HTERT RPE-1 (cell line): ENCODE measurements around the gene LSG1.
"Not testable (repeated sequence)": the region's sequence is repeated elsewhere in the genome, so short reads cannot be mapped to it uniquely, and the experiment has no call there.

Source experiments
- in situ Hi-C: fragments of 300-500 bp; cut with MboI; formaldehyde crosslinking; loops from 4 replicates; pipeline ENCODE4 v1.14.3; 2020; ENCODE audit warnings: low sequenced_read_pairs

Gene LSG1

GRCh38 chr3:194658477-194659242 lies 13.3 kb downstream of the LSG1 start:
- in situ Hi-C loops: no loop called here

- in situ Hi-C loops: no loop called here
Observed at GRCh38 chr3:194657439-194657838, 14.6 kb downstream of the LSG1 start.

GRCh38 chr3:194654443-194654842 lies 17.5 kb downstream of the LSG1 start:
- in situ Hi-C loops: no loop called here

- in situ Hi-C loops: no loop called here
Observed at GRCh38 chr3:194647747-194648146, 24.2 kb downstream of the LSG1 start.

- in situ Hi-C loops: no loop called here
Observed at GRCh38 chr3:194642769-194643168, 29.2 kb downstream of the LSG1 start.

- in situ Hi-C loops: no loop called here
Observed at GRCh38 chr3:194640829-194641228, 31.2 kb downstream of the LSG1 start.

- in situ Hi-C loops: no loop called here
Observed at GRCh38 chr3:194638991-194639605, 32.9 kb downstream of the LSG1 start.

- in situ Hi-C loops: no loop called here
Observed at GRCh38 chr3:194637541-194638400, 34.2 kb downstream of the LSG1 start.

- in situ Hi-C loops: no loop called here
Observed at GRCh38 chr3:194637066-194637465, 34.9 kb downstream of the LSG1 start.

- in situ Hi-C loops: no loop called here
Observed at GRCh38 chr3:194633349-194634004, 38.5 kb downstream of the LSG1 start, which contains the start of gene TMEM44. TMEM44 (minus strand) TSS chr3:194633419; CDS start chr3:194633215, 204 bp downstream.

GRCh38 chr3:194632809-194633348 lies 39.1 kb downstream of the LSG1 start:
- in situ Hi-C loops: no loop called here

- in situ Hi-C loops: no loop called here
Observed at GRCh38 chr3:194632226-194632808, 39.7 kb downstream of the LSG1 start.

- in situ Hi-C loops: no loop called here
Observed at GRCh38 chr3:194631696-194632095, 40.3 kb downstream of the LSG1 start.

GRCh38 chr3:194630681-194631080 lies 41.3 kb downstream of the LSG1 start:
- in situ Hi-C loops: not testable (repeated sequence)

GRCh38 chr3:194624956-194625355 lies 47.0 kb downstream of the LSG1 start:
- in situ Hi-C loops: no loop called here

GRCh38 chr3:194623449-194624290 lies 48.3 kb downstream of the LSG1 start:
- in situ Hi-C loops: no loop called here

GRCh38 chr3:194622621-194623340 lies 49.2 kb downstream of the LSG1 start:
- in situ Hi-C loops: no loop called here

- in situ Hi-C loops: no loop called here
Observed at GRCh38 chr3:194621947-194622346, 50.0 kb downstream of the LSG1 start.

- in situ Hi-C loops: no loop called here
Observed at GRCh38 chr3:194620196-194620595, 51.8 kb downstream of the LSG1 start.
